GM19328 (cell line): Measurements from ENCODE around the gene COG3.
"Not testable (repeated sequence)": the region's sequence is repeated elsewhere in the genome, so short reads cannot be mapped to it uniquely, and the experiment has no call there.

Experiments used
- ATAC-seq: cut with Tn5 transposase; IDR thresholded peaks from one replicate; pipeline ENCODE4 v1.9.1; 2021; ENCODE audit warnings: mild to moderate bottlenecking, moderate library complexity; ENCODE audit not compliant: unreplicated experiment

Gene COG3, protein sequence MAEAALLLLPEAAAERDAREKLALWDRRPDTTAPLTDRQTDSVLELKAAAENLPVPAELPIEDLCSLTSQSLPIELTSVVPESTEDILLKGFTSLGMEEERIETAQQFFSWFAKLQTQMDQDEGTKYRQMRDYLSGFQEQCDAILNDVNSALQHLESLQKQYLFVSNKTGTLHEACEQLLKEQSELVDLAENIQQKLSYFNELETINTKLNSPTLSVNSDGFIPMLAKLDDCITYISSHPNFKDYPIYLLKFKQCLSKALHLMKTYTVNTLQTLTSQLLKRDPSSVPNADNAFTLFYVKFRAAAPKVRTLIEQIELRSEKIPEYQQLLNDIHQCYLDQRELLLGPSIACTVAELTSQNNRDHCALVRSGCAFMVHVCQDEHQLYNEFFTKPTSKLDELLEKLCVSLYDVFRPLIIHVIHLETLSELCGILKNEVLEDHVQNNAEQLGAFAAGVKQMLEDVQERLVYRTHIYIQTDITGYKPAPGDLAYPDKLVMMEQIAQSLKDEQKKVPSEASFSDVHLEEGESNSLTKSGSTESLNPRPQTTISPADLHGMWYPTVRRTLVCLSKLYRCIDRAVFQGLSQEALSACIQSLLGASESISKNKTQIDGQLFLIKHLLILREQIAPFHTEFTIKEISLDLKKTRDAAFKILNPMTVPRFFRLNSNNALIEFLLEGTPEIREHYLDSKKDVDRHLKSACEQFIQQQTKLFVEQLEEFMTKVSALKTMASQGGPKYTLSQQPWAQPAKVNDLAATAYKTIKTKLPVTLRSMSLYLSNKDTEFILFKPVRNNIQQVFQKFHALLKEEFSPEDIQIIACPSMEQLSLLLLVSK

DNA sequence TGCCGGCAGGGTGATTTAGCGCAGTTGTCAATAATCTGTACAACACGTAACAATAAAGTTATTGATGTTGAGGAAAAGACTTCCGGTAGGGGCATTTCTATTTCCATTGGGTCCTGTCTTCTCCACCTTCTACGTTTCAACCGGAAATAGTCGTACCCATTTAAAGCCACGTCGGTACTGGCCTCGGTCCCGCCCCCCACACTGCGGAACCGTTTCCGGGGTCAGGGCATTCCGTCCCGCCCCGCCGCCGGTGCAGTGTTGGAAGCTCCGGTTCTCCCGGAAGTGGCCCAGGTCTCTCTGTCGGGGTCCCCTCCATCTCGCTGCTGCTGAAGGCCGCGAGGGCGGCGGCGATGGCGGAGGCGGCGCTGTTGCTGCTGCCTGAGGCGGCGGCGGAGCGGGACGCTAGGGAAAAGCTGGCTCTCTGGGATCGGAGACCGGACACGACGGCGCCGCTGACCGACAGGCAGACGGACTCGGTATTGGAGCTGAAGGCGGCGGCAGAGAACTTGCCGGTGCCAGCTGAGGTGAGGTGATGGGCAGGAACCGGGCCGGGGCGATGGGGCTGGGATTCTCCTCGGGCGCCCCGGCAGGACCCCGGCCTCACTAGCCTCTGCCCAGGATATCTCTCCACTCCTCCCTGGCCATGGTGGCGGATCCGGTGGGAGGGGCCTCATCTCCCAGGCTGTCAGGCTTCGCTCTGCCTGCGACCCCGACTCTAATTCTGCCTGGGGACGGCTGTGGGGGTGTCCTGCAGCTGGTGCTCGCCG lies at the start of gene COG3:
COG3 (plus strand) TSS at position 253 of the 767 bp plus-strand sequence; CDS start at position 351, 98 bp downstream.
- ATAC-seq, result peak; percentile 88

DNA sequence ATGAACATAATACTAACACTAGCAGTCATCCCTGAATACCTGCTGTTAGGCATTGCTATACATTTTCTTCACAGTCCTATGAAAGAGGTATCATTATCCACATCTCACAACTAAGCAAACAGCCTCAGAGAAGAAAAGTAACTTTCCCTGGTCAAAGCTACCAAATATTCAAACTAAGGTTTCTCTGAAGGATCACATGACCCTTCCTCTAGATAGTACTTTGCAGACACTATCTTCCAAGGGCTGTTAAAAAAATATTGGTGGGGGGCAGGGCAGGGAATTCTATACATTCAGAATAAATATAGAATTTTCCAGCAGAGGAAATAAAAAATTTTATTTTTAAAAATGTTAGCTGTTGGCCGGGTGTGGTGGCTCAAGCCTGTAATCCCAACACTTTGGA lies 49.6 kb upstream of the COG3 start:
- ATAC-seq, result no peak

DNA sequence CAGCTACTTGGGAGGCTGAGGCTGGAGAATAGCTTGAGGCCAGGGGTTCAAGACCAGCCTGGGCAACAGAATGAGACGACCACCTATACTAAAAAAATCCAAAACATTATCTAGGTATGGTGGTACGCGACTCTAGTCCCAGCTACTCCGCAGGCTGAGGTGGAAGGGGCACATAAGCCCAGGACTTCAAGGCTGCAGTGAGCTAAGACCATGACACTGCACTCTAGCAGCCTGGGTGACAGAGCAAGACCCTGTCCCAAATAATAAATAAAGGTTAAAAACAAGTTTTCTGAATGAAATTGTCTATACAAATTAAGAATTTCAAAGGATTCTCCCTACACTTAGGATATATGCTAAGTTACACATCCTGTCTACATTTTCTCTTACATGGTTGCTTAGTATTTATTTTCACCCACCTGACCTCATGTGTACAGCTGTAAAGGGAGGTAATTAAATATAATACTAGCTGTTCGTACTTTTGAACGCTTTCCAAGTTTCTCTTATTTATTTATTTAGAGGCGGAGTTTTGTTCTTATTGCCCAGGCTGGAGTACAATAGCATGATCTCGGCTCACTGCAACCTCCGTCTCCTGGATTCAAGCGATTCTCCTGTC lies 48.1 kb upstream of the COG3 start:
- no peak for ATAC-seq

GRCh38 chr13:45417790-45418534 lies 46.8 kb upstream of the COG3 start, which contains the start of gene SLC25A30:
Gene SLC25A30, minus strand, starts transcription at chr13:45418373. Its CDS starts 6,948 bp downstream, at chr13:45411425.
- peak; percentile 90 for ATAC-seq

DNA sequence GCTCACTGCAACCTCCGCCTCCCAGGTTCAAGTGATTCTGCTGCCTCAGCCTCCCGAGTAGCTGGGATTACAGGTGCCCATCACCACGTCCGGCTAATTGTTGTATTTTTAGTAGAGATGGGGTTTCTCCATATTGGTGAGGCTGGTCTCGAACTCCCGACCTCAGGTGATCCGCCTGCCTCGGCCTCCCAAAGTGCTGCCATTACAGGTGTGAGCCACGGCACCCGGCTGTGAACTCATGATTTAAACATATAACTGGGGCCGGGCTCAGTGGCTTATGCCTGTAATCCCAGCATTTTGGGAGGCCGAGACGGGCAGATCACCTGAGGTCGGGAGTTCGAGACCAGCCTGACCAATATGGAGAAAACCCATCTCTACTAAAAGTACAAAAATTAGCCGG lies 45.4 kb upstream of the COG3 start:
- not testable (repeated sequence) for ATAC-seq

- no peak for ATAC-seq
Measured at GRCh38 chr13:45419945-45420344, 44.8 kb upstream of the COG3 start.

- no peak for ATAC-seq
Measured at GRCh38 chr13:45422731-45423292, 41.9 kb upstream of the COG3 start.

- ATAC-seq, result not testable (repeated sequence)
Measured at GRCh38 chr13:45426056-45426841, 38.5 kb upstream of the COG3 start.

GRCh38 chr13:45432737-45433380 lies 31.9 kb upstream of the COG3 start:
- no peak for ATAC-seq

GRCh38 chr13:45433381-45433790 lies 31.4 kb upstream of the COG3 start:
- no peak for ATAC-seq

GRCh38 chr13:45434556-45435371 lies 30.0 kb upstream of the COG3 start:
- no peak for ATAC-seq

GRCh38 chr13:45436332-45436731 lies 28.4 kb upstream of the COG3 start:
- no peak for ATAC-seq

DNA sequence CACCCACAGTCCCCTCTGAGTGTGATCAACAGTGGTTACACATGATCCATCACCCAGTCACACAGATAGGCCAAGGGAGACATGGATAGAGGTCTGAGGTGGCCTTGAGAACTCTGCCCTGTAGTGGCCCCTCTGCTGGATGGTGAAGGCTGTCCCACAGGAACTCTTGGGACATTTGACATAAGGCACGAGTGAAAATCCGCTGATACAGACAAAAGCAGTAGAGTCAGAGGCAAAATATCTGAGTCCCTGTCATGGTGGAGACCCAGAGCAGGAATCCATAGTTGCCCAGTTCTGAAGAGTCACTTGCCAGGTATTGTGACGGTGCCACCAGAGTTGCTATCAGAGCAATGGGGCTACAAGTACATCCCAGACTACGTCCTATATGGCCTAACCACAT lies 27.8 kb upstream of the COG3 start:
- ATAC-seq, result no peak

DNA sequence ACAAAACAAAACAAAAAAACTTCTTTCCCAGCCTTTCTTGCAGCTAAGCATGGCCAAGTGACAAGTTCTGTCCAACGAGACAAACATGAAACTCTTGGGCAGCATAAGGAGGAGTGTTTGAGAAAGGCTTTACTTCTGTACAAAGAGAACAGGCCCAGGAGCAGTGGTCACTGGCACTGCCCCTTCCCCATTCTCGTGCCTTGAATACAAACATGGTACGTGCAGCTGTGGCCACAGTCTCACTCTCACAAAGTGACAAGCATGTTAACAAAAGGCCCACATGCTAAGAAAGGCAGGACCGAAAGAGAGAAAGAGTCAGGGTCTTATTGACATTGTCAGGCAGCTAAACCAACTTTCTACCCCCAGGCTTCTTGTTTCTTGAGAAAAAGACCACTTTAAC lies 26.8 kb upstream of the COG3 start:
- no peak for ATAC-seq

DNA sequence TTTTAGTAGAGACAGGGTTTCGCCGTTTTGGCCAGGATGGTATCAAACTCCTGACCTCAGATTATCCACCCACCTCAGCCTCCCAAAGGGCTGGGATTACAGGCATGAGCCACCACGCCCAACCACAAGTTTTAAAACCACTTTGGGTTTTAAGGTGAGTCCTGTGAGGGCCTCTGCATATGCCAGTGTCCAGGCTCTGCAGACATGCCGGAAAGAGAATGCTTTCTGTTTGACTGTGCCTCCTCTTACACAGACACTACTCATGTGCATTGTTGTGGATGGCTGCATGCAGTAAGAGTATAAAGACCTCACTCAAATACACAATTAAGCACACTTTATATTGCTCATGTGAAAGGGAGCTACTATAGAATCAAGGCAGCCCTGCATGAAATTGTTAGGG lies 25.7 kb upstream of the COG3 start:
- no peak for ATAC-seq

- ATAC-seq, result no peak
Measured at GRCh38 chr13:45439781-45440462, 24.8 kb upstream of the COG3 start.

GRCh38 chr13:45441633-45442032 lies 23.1 kb upstream of the COG3 start:
- no peak for ATAC-seq
